ENCODE data around the gene MRAP2.

MRAP2 gene, protein sequence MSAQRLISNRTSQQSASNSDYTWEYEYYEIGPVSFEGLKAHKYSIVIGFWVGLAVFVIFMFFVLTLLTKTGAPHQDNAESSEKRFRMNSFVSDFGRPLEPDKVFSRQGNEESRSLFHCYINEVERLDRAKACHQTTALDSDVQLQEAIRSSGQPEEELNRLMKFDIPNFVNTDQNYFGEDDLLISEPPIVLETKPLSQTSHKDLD

GRCh38 chr6:84033523-84034451 is at the start of gene MRAP2:
MRAP2 (plus strand) TSS chr6:84033772; CDS start chr6:84055319, 21,547 bp downstream.
- peak; percentile 45 for DNase-seq (ENCODE audit: low spot score)

- no peak for DNase-seq (ENCODE audit: low spot score)
These were observed 49.2 kb upstream of the MRAP2 start for GRCh38 chr6:83984411-83984810.

GRCh38 chr6:83985308-83985713 is 48.3 kb upstream of the MRAP2 start:
- DNase-seq (ENCODE audit: low spot score) = no peak

- no peak for DNase-seq (ENCODE audit: low spot score)
These were observed 47.9 kb upstream of the MRAP2 start for GRCh38 chr6:83985715-83986114.

DNA sequence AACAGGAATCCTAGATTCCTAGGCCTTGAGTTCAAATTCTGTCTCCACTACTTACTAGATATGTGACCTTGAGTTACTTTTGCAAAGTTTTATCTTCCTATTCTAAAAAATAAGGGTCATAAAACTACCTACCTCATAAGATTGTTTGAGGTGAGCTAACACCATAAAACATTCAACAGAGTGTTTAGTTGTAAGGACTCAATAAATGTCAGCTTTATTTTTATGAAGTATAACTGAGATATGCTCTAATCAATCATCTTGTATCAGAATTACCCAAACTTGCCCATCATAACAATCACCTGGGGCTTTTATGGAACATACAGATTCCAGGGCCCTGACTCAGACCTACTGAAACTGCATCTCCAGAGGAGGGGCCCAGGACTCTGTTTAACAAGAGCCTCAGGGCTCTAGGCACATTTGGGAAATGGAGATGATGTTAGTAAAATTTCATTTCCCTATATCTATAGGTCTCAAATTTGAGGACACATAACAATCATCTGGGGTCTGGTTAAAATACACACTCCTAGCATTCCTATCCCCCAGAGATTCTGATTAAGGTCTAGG is 35.5 kb upstream of the MRAP2 start:
- DNase-seq (ENCODE audit: low spot score) = no peak

DNA sequence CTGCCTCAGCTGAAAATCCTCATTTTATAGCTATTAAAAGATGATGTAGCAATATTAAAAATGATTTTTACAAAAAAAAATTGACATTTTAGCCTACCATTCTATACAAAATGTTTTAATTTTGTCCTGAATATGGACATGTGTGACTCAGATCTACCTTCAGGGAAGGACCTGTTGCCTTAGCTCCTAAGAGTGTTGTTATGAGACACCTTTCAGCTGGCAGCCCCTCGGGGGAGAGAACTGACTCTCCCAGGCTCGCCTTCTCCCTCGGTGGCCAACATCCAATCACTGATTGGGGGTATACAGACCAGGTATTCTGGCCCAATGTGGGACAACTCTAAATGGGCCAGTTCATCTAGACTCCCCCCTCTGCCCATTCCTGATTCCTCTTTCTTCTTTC is 32.5 kb upstream of the MRAP2 start:
- no peak for DNase-seq (ENCODE audit: low spot score)

DNA sequence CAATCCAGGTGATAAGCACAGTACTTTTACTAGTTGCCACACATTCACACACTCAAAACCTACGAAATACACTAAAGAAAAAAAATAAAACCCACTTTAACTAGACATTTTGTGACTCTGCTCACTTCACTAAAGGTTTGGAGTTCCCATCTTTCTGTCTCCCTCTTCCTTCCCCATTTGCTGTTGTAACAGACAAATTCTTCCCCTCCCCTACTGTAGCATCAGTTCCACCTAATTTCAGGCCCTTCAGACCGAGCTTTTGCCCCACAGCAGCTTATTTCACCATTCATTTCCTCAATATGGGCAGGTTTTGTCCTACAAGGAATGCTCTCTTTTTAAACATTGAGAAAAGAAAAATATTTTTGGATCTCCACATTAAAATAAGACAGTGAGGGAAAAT is 31.3 kb upstream of the MRAP2 start:
- no peak for DNase-seq (ENCODE audit: low spot score)

GRCh38 chr6:84003131-84003530 is 30.4 kb upstream of the MRAP2 start:
- peak; percentile 22 for DNase-seq (ENCODE audit: low spot score)

- no peak for DNase-seq (ENCODE audit: low spot score)
These were observed 29.9 kb upstream of the MRAP2 start for GRCh38 chr6:84003654-84004053.

GRCh38 chr6:84007871-84008270 is 25.7 kb upstream of the MRAP2 start:
- no peak for DNase-seq (ENCODE audit: low spot score)

- DNase-seq (ENCODE audit: low spot score) = no peak
These were observed 20.2 kb upstream of the MRAP2 start for GRCh38 chr6:84013354-84013753.

DNA sequence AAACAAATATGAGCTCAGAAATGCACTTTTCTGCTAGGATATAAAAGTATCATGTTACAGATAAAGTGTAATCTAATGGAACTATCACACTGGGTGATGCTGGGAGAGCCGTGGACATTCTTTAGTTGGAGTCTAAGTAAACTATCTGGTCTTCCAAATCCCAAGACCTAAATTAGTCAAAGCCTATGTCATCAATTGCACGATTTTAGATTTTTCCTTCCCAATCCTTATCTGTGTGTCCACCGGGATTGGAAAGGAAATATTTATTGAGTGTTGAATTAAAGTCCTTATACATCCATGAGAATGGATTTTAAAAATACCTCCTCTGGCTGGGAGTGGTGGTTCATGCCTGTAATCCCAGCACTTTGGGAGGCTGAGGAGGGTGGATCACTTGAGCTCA is 19.6 kb upstream of the MRAP2 start:
- no peak for DNase-seq (ENCODE audit: low spot score)

GRCh38 chr6:84016029-84016428 is 17.5 kb upstream of the MRAP2 start:
- DNase-seq (ENCODE audit: low spot score) = no peak

GRCh38 chr6:84017709-84018452 is 15.7 kb upstream of the MRAP2 start:
- DNase-seq (ENCODE audit: low spot score) = no peak

DNA sequence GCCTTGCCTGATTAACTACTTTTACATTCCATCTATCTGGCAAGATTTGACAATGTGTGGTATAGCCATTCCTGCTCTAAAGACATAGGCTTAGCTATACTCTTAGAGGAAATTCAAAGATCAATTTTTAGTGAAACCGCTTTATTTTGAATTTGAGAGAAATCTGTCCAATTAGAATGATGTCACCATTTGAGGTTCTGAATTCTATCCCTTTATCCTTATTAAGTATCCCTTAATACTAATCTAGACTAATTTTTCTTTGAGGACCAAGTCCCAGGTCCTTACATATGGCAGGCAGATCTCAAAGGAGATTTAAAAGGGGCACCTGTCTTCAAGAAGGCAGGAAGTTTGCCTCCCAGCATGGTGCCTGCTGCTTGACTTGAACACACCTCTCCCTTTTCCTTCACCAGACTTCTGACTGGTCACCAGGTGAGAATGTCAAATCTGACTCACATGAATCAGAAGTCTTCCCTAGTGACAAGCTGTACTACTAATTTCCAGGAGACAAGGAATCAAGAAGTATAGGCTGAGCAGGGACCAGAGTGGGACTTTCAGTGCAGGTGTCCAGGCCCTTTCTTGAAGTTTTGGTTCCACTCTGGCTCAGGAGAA is 15.0 kb upstream of the MRAP2 start:
- DNase-seq (ENCODE audit: low spot score) = no peak

- DNase-seq (ENCODE audit: low spot score) = no peak
These were observed 14.3 kb upstream of the MRAP2 start for GRCh38 chr6:84019141-84019841.

GRCh38 chr6:84019842-84020211 is 13.7 kb upstream of the MRAP2 start:
- no peak for DNase-seq (ENCODE audit: low spot score)

DNA sequence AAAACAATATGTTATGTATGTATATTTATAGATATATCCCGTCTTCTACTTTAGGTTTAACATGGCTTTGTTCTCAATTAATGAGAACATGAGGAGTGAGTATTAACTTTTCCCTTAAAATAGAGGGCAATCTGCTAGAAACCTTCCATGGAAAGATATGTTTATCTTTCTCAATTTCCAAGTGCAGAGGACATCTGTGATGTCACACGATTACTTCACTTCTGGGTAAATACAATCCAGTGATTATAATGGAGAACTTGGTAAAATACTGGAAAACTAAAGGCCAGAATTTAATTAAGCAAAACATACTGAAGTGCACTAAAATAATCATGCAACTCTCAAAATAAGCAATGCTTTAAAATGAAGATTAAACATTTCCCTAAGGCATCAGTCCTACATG is 11.9 kb upstream of the MRAP2 start:
- DNase-seq (ENCODE audit: low spot score) = no peak

- peak; percentile 64 for DNase-seq (ENCODE audit: low spot score)
These were observed 6.8 kb upstream of the MRAP2 start for GRCh38 chr6:84026721-84027164.

GRCh38 chr6:84027340-84028181 is 6.0 kb upstream of the MRAP2 start:
- DNase-seq (ENCODE audit: low spot score) = peak; percentile 18

Data from cerebellar cortex (tissue), 1 donor.